Thoracic aorta (tissue), 2 donors: ENCODE measurements around the gene RHPN2. TPM values are rescaled to one million over a fixed set of nuclear protein-coding genes. Genes with fewer than 3 reads are reported as not detected.

Experiments used
- ATAC-seq: fragments of 150-250 bp; one replicate; pipeline ENCODE4 v1.8.0; 2017; ENCODE audit warnings: low read depth; ENCODE audit not compliant: insufficient number of reproducible peaks, low FRiP score
- DNase-seq: peaks from one replicate; pipeline ENCODE4 v3.0.0-alpha.2; 2020; ENCODE audit warnings: low spot score
- H3K27ac ChIP-seq, 2 donors: fragments of 200-600 bp; sonication (generic); 1 replicate in 1 of 2; 2 replicates in 1 of 2; pipeline ENCODE4 v1.5.1; 2016; ENCODE audit warnings: mild to moderate bottlenecking in 2 of 2, moderate library complexity in 2 of 2
- H3K27me3 ChIP-seq: fragments of 200-600 bp; sonication (generic); replicated peaks from 2 replicates; pipeline ENCODE4 v1.6.0; 2016; ENCODE audit warnings: mild to moderate bottlenecking; ENCODE audit not compliant: insufficient read depth
- H3K36me3 ChIP-seq: fragments of 200-600 bp; sonication (generic); one replicate; pipeline ENCODE4 v1.5.1; 2016
- H3K4me1 ChIP-seq, 2 donors: fragments of 200-600 bp; sonication (generic); 1 replicate in 1 of 2; 2 replicates in 1 of 2; pipeline versions ENCODE4 v1.5.1 to v1.6.0; 2016; ENCODE audit warnings: low read depth in 2 of 2, mild to moderate bottlenecking in 1 of 2; ENCODE audit not compliant: control insufficient read depth in 1 of 2
- H3K4me3 ChIP-seq: fragments of 200-600 bp; sonication (generic); 2 replicates; pipeline ENCODE4 v1.5.1; 2016; ENCODE audit warnings: mild to moderate bottlenecking
- H3K9me3 ChIP-seq: fragments of 200-600 bp; sonication (generic); 2 replicates; pipeline ENCODE4 v1.5.1; 2016
- CTCF ChIP-seq: fragments of 200-600 bp; sonication (generic); IDR thresholded peaks from one replicate; pipeline ENCODE4 v1.5.1; 2019; ENCODE audit warnings: antibody characterized with exemption
- total RNA-seq, 2 donors: library from RNA; depleted of rRNA; stranded (reverse); fragments of >200 nt; gene quantifications; one replicate each; pipeline versions ENCODE4 v1.1.0 to v1.2.3, GENCODE V29; 2016

RHPN2 gene
- total RNA-seq, 2 donors from 2014 or later = 0.81 to 2.4 TPM

- no peak for ATAC-seq
- H3K27me3 ChIP-seq = no peaks in the 10 kb centered on the region
- H3K27ac ChIP-seq = no peak overlapping the region
- H3K4me3 ChIP-seq = no peak overlapping the region
- TF ChIP-seq CTCF = no peak
- no peak for DNase-seq
- H3K36me3 ChIP-seq = peaks cover 28% of the 10 kb centered on the region
- no peaks in the 10 kb centered on the region for H3K9me3 ChIP-seq
- no peaks in the 10 kb centered on the region for H3K4me1 ChIP-seq
These were observed 38.2 kb upstream of the RHPN2 start for GRCh38 chr19:33102893-33103292.

GRCh38 chr19:33100894-33101644 is 36.4 kb upstream of the RHPN2 start:
- no peak for TF ChIP-seq CTCF
- ATAC-seq = no peak

GRCh38 chr19:33098055-33098534 is 33.4 kb upstream of the RHPN2 start:
- ATAC-seq (no peak), DNase-seq (no peak)
- TF ChIP-seq CTCF = no peak
- H3K36me3 ChIP-seq = peaks cover 51% of the 10 kb centered on the region
- H3K27me3 ChIP-seq = no peaks in the 10 kb centered on the region
- no peak overlapping the region for H3K27ac ChIP-seq
- H3K4me1 ChIP-seq = no peaks in the 10 kb centered on the region
- H3K4me3 ChIP-seq = no peak overlapping the region
- no peaks in the 10 kb centered on the region for H3K9me3 ChIP-seq

More at GRCh38 chr19:33100894-33101644, 36.4 kb upstream of the RHPN2 start:
- no peak overlapping the region for H3K27ac ChIP-seq
- no peaks in the 10 kb centered on the region for H3K27me3 ChIP-seq
- H3K4me1 ChIP-seq = no peaks in the 10 kb centered on the region
- DNase-seq = no peak
- H3K4me3 ChIP-seq = no peak overlapping the region
- H3K9me3 ChIP-seq = no peaks in the 10 kb centered on the region
- peaks cover 29% of the 10 kb centered on the region for H3K36me3 ChIP-seq

- H3K36me3 ChIP-seq = peaks cover 55% of the 10 kb centered on the region
These were observed 31.3 kb upstream of the RHPN2 start for GRCh38 chr19:33096005-33096404.

More at GRCh38 chr19:33096005-33096404, 31.3 kb upstream of the RHPN2 start:
- no peaks in the 10 kb centered on the region for H3K9me3 ChIP-seq
- no peak for TF ChIP-seq CTCF
- no peaks in the 10 kb centered on the region for H3K27me3 ChIP-seq
- DNase-seq (no peak), ATAC-seq (no peak)
- H3K27ac ChIP-seq = no peak overlapping the region
- no peak overlapping the region for H3K4me3 ChIP-seq
- no peaks in the 10 kb centered on the region for H3K4me1 ChIP-seq
